Urinary bladder (tissue), 4 donors: Measurements from ENCODE around the gene BLM. TPM values are rescaled to one million over a fixed set of nuclear protein-coding genes. Genes with fewer than 3 reads are reported as not detected.

Experiments used
- DNase-seq: peaks from one replicate; pipeline ENCODE4 v3.0.0-alpha.2; 2015; ENCODE audit errors: extremely low spot score
- H3K27ac ChIP-seq: one replicate; pipeline ENCODE4 v1.5.1; 2013; ENCODE audit warnings: low read depth, mild to moderate bottlenecking, moderate library complexity
- H3K36me3 ChIP-seq: one replicate; pipeline ENCODE4 v1.6.1; 2013; ENCODE audit warnings: mild to moderate bottlenecking, moderate library complexity; ENCODE audit not compliant: insufficient read depth
- H3K4me1 ChIP-seq: one replicate; pipeline ENCODE4 v1.6.1; 2013; ENCODE audit warnings: mild to moderate bottlenecking, moderate library complexity; ENCODE audit not compliant: insufficient read depth
- H3K4me3 ChIP-seq: one replicate; pipeline ENCODE4 v1.5.1; 2013; ENCODE audit warnings: low read depth, low read length
- WGBS: extraction: QIAGEN DNeasy Blood & Tissue Kit; methylation state at CpG from one replicate; pipeline ENCODE4 v1.1.7; 2013; 5-methylcytosine and 5-hydroxymethylcytosine counted together
- polyA plus RNA-seq: library from polyadenylated mRNA; stranded (reverse); fragments of 200-250 nt; gene quantifications from one replicate; pipeline ENCODE4 v1.2.3, GENCODE V29; 2013
- total RNA-seq: library from RNA; depleted of rRNA; stranded (reverse); fragments of >200 nt; gene quantifications from one replicate; pipeline ENCODE4 v1.2.3, GENCODE V29; 2014
- donor health status: healthy with polysubstance abuse.
- donor health status: healthy.

The BLM gene
- total and polyA plus RNA-seq, 2 donors, result 0.67 to 7.8 TPM

DNA sequence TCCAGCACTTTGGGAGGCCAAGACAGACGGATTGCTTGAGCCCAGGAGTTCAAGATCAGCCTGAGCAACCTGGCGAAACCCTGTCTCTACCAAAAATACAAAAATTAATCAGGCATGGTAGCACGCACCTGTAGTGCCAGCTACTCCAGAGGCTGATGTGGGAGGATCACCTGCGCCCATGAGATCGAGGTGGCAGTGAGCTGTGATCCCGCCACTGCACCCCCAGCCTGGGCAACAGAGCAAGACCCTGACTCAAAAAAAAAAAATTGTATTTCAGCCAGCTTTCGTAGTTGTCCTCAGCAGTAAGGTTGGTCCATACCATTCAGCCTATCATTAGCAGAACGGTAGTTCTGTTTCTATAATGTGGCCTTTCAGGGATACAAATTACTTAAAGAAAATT, 84.7 kb downstream of the BLM start:
- no peak overlapping the region for H3K27ac ChIP-seq
- DNase-seq, result no peak
- no peak overlapping the region for H3K4me3 ChIP-seq
- no peaks in the 10 kb centered on the region for H3K4me1 ChIP-seq
- H3K36me3 ChIP-seq, result no peaks in the 10 kb centered on the region
- 96% methylated on average over 8 of the region's 8 CpGs for WGBS

DNA sequence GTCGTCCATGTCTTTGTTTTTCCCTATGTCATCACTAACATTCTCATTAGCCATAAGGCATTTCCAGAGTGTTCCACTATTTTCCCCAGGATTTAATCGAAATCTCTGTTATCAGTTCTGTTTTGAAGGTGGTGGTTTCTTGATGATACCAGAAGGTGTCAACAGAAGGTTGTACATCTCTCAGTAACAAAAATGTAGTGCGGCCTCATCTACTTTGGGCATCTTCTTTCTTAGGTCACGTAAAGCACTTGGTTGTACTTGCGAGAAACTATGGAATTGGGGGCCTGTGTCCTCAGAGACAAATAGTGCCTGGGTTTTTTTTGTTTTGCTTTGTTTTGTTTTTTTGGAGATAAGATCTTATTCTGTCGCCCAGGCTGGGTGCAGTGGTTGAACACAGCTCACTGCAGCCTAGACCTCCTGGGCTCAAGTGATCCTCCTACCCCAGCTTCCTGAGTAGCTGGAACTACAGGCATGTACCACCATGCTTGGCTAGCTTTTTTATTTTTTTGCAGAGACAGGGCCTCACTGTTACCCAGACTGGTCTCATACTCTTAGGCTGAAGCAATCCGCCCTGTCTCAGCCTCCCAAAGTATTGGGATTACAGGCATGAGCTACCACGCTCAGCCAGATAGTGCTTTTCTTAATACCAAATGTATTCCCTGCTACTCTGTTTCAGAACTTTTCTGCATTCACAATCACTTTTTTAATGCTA, 90.1 kb downstream of the BLM start:
- WGBS, result 92% methylated on average over 8 of the region's 8 CpGs
- Histone ChIP-seq H3K4me3 (no peak overlapping the region), H3K27ac (no peak overlapping the region), H3K4me1 (no peaks in the 10 kb centered on the region), H3K36me3 (no peaks in the 10 kb centered on the region)
- DNase-seq, result no peak

DNA sequence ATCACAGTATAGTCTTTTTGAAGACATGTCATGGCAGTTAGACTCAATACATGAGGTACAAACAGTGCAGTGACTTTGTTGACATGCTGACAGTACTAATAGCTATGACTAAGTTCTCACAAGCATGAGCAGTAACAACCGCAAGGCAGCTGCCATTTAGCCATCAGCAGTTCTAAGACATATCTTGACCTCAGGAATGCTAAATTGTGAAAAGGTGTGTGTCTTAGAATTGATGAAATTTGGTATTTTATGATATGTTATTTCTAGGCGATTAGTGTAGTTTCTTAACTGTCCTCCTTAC, 90.6 kb downstream of the BLM start:
- WGBS, result 84% methylated on average over 2 of the region's 2 CpGs
- H3K36me3 ChIP-seq, result no peaks in the 10 kb centered on the region
- no peaks in the 10 kb centered on the region for H3K4me1 ChIP-seq
- DNase-seq, result no peak
- no peak overlapping the region for H3K27ac ChIP-seq
- H3K4me3 ChIP-seq, result no peak overlapping the region

DNA sequence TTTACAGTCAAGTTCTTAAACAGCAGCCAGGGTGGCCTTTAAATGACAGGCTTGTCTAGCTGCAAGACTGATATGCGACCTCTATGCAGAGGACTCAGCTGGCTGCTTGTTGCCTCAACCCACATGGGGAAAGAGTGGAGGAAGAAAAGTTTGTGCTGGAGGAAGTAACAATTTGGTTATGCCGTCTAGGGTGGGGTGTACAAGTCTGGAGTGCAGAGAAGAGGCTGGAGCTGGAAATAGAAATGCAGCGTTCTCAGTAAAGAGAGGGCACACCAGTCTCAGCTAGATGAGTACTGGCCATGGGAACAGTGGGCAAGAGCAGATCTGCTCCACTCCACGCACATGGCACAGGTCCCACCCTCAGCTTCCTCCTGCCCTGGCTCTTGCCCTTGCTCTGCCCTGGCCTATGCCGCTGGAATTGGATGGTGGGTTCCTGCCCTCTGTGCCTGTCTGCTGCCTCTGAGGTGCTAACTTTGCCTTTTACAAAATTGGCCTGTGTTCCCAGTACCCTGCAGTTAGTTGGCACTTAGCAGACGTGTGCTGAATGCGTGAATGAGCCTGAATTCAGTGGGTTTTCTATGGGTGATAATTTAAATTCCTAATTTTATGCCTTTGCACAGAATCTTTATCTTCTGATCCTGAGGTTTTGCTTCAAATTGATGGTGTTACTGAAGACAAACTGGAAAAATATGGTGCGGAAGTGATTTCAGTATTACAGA, 91.5 kb downstream of the BLM start:
- 86% methylated on average over 8 of the region's 8 CpGs for WGBS
- DNase-seq, result no peak
- Histone ChIP-seq H3K27ac (no peak overlapping the region), H3K4me3 (no peak overlapping the region), H3K4me1 (no peaks in the 10 kb centered on the region), H3K36me3 (no peaks in the 10 kb centered on the region)

DNA sequence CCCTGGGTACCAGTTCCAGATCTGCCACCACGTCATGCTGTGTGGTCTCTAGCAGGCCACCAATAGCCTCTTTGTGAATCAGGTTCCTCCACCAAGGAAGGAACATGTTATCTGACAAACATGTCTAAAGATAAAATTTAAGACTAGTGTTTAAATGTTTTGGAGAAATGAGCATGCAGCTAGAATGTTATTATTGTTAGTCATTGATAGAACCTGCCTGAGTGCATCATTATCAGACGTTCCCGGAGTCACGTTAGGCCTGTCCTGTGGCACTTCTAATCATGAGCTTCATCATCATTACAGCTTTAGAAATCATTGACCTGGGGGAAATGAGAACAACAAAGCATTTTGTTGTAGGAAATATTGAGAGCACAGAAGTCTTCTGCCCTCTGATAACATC, 92.4 kb downstream of the BLM start:
- 91% methylated on average over 4 of the region's 4 CpGs for WGBS
- H3K27ac ChIP-seq, result no peak overlapping the region
- H3K36me3 ChIP-seq, result no peaks in the 10 kb centered on the region
- no peak overlapping the region for H3K4me3 ChIP-seq
- no peak for DNase-seq
- H3K4me1 ChIP-seq, result no peaks in the 10 kb centered on the region

DNA sequence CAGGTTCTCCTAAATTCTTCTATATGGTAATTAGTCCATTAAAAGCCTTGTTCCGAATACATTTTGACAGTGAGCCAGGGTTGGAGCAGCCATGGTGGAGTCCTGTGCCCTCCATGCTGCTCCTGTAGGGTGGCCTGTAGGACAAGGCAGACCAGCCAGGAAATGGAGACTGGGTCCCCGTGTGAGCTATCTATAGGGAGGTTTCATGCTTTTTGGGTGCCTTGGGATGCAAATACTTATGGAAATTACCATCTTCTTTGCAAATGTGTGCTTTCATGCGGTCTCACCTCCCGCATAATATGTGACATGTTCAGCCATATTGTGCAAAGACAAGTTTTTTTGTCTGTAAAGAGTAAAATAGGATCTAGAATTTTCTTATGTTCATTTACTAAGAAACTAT, 93.2 kb downstream of the BLM start:
- DNase-seq, result no peak
- Histone ChIP-seq H3K27ac (no peak overlapping the region), H3K36me3 (no peaks in the 10 kb centered on the region), H3K4me3 (no peak overlapping the region), H3K4me1 (no peaks in the 10 kb centered on the region)
- WGBS, result 97% methylated on average over 4 of the region's 4 CpGs

DNA sequence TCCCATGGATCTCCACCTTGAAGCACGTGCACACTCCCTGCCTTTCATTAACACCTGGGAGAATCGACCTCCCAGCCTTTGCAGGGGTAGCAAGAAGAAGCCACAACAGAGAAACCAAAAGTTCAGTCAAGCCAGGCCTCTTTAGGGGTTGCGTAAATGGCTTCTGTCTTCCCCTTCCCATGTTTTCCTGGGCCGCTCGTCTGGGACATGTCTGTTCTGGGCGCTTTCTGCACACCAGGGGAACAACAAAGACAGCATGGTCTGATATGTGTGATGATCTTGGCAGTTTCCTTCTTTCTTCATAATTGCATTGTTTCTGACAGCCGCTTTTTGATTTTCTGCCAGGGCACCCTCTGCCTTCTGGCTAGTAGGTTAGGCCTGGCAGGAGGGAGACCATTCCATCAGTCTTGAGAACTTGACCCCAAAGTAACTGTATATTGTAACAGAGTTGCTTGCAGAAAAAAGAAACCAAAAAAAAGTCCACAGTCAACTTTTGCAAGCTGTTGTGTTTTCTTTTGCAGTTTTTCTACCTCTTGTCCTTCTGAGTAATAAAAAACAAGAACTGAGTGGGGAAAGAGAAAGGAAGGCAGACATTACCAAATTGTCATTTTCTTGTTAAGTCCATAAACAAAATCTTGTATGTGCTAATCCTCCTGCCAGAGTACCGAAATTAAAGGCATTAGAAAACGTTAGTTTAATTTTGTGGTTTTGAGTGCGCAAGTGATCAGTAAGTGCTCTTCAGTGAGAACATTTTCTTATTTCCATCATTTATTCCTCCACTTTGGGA, 95.2 kb downstream of the BLM start:
- no peak overlapping the region for H3K27ac ChIP-seq
- no peak overlapping the region for H3K4me3 ChIP-seq
- H3K36me3 ChIP-seq, result no peaks in the 10 kb centered on the region
- DNase-seq, result no peak
- H3K4me1 ChIP-seq, result no peaks in the 10 kb centered on the region
- WGBS, result 93% methylated on average over 10 of the region's 10 CpGs

DNA sequence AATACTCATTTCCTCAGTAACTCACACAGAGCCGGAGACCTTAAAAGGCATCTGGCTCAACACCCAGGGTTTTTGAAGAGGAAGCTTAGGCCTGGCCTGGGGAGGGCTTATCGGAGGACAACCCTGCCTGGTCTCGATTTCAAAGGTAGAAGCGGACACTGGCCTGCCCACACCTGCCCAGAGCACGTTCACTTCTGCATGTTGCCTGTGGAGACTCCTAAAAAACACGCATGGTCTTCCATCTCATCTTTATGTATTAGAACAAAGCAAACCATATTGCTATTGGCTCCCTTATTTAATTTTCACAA, 95.8 kb downstream of the BLM start:
- no peak for DNase-seq
- Histone ChIP-seq H3K4me3 (no peak overlapping the region), H3K36me3 (no peaks in the 10 kb centered on the region), H3K4me1 (no peaks in the 10 kb centered on the region), H3K27ac (no peak overlapping the region)
- 90% methylated on average over 6 of the region's 6 CpGs for whole genome bisulfite sequencing

DNA sequence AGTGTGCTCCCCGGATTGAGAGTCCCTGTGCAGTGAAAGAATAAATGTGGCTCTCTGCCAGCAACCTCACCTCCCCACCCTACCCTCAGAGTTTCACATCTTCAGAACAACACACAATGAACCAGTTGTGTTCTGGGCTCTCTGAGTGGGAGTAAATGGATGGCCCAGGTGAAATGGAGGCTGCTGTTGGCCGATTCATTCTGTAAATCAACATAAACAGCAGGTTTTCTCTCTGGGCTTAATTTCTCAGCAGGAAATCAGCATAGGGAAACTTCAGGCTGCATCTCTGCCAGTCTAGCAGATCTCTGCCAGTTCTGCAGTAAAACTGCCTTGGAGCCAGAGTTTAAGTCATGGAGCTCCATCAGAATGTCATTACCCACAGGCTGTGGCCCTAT, 96.6 kb downstream of the BLM start:
- 67% methylated on average over 2 of the region's 2 CpGs for WGBS
- H3K4me3 ChIP-seq, result no peak overlapping the region
- no peak overlapping the region for H3K27ac ChIP-seq
- no peaks in the 10 kb centered on the region for H3K36me3 ChIP-seq
- no peaks in the 10 kb centered on the region for H3K4me1 ChIP-seq
- DNase-seq, result no peak

DNA sequence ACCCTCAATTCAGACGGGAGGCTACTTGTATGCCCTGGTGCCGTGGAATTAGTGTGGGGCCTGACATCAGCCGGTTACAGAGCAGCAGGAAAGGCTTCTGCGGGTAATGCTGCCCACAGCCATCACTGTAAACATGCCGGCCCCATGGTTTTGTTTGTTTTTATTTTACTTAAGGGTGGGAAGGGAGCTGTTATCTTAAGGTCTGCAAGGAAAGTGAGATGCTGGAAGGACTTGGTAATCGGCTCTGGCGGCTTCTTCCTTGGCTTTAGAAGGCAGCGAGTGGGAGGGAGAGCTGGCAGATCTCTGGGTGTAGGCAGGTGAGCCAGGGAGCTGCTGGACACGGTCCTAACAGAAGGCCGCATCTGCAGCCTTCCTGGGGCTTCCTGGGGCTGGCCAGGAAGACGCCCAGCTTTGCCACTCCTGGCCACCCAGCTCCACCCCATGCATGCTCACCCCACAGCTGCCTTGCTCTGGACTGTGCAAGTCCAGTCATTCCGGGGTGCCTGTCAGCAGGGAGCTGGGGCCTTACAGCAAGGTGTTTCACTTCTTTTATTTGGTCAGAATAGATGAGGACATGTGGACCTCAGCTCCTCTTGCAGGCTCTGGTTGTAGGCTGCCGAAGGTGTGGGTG, 97.2 kb downstream of the BLM start:
- DNase-seq, result no peak
- Histone ChIP-seq H3K36me3 (no peaks in the 10 kb centered on the region), H3K27ac (no peak overlapping the region), H3K4me3 (no peak overlapping the region), H3K4me1 (no peaks in the 10 kb centered on the region)
- 70% methylated on average over 13 of the region's 13 CpGs for WGBS

DNA sequence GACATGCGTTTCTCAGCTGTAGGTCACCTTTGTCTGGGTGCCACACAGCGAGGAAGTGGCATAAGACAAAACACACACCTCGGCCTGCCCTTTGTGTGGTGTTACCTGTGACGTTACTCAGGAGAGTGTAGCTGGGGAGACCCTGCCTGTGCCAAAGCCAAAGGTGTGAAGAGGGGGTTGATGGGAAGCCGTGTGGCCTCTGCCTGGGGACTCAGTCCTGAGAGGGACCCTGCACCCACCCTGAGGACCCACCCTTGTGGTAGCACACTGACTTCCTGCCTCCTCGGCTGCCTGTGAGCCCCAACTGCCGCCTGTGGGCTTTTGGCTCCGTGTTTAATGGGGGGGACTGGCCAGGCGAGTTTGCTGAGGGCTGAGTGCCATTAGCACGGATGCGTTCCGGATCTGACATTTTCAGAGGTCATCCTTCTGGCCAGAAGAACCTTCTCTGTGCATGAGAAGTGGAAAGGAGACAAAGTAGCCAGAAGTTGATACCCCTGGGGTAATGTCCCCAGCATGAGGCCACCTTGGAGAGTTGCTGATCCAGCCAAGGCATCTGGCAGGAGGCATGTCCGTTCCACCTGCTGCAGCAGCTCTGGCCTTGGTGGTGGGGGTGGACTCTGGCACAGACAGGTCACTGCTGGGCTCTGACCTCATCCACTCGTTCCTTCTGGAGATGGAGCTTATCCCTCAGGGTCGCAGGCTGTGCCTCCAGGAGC, 99.4 kb downstream of the BLM start:
- WGBS, result 89% methylated on average over 15 of the region's 15 CpGs
- Histone ChIP-seq H3K36me3 (no peaks in the 10 kb centered on the region), H3K4me3 (no peak overlapping the region), H3K27ac (no peak overlapping the region), H3K4me1 (no peaks in the 10 kb centered on the region)
- no peak for DNase-seq

DNA sequence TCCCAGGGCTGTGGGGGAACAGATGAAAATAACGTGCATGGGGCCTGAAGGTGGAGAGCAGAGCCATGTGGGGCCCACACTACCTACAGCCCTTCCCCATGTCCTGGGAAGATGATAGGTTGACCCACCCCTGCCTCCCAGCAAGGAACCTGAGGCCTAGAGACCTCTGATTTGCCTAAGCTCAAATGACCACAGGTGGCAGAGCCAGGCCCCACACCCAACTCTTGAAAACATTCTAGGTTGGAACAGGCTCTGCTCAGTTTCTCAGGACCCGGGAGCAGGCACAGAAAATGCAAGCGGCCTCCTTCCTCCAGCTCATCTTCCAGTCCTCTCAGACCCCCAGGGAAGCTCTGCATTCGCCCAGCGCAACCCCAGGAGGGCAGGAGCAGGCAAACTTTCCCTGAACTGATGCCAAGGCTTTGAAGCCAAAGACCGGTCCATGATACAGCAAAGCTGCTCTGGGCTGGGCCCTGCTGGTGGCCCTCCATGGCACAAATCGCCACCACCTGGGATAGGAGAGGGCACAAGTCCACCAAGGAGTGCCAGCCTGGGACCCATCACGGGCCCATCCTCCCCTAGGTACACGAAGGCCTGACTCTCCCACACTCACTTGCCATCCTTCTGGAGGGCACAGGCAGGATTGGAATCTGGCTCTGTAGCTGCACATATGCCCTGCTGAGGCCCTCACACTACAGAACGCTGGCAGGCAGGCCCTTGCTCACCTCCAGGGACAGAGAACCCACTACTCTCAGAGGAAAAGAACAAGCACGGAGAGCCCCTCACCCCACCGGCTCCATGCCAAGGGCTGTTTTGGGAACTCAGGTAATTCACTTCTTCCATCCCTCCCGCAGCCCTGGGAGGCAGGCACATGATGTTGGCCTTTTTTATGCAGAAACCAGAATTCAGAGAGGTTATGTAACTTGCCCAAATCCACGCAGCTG, 100.2 kb downstream of the BLM start:
- Histone ChIP-seq H3K4me3 (no peak overlapping the region), H3K36me3 (no peaks in the 10 kb centered on the region), H3K27ac (no peak overlapping the region), H3K4me1 (no peaks in the 10 kb centered on the region)
- DNase-seq, result no peak
- WGBS, result 90% methylated on average over 14 of the region's 14 CpGs
